Gastrocnemius medialis (tissue), 4 donors: Measurements from ENCODE around the gene MAP3K20. TPM values are rescaled to one million over a fixed set of nuclear protein-coding genes. Genes with fewer than 3 reads are reported as not detected.

Experiments used
- ATAC-seq, 2 donors: fragments of 150-250 bp; one replicate each; pipeline ENCODE4 v1.9.1; 2016
- DNase-seq, 2 donors: peaks; one replicate each; pipeline ENCODE4 v3.0.0-alpha.2; 2019
- H3K27ac ChIP-seq, 4 donors: fragments of 200-600 bp; sonication (generic); 1 replicate in 1 of 4; 2 replicates in 3 of 4; pipeline ENCODE4 v1.5.1; 2016 to 2018; ENCODE audit warnings: mild to moderate bottlenecking in 2 of 4, moderate library complexity in 1 of 4
- H3K27me3 ChIP-seq, 3 donors: fragments of 200-600 bp; sonication (generic) in 2 of 3; 1 replicate in 1 of 3; 2 replicates in 2 of 3; pipeline versions ENCODE4 v1.5.1 to v1.6.0; 2016 to 2019; ENCODE audit warnings: mild to moderate bottlenecking in 1 of 3, moderate library complexity in 1 of 3
- H3K36me3 ChIP-seq, 2 donors: fragments of 200-600 bp; sonication (generic) in 1 of 2; one replicate each; pipeline ENCODE4 v1.5.1; 2017 to 2018
- H3K4me1 ChIP-seq, 2 donors: fragments of 200-600 bp; sonication (generic) in 1 of 2; one replicate each; pipeline ENCODE4 v1.5.1; 2016 to 2017; ENCODE audit warnings: mild to moderate bottlenecking in 2 of 2
- H3K4me3 ChIP-seq, 4 donors: fragments of 200-600 bp; sonication (generic) in 3 of 4; 1 replicate in 1 of 4; 2 replicates in 3 of 4; pipeline ENCODE4 v1.5.1; 2016 to 2019; ENCODE audit warnings: mild to moderate bottlenecking in 2 of 4
- H3K9me3 ChIP-seq, 3 donors: fragments of 200-600 bp; sonication (generic) in 2 of 3; 1 replicate in 1 of 3; 2 replicates in 2 of 3; pipeline ENCODE4 v1.5.1; 2016 to 2019
- POLR2A ChIP-seq, 2 donors: fragments of 450-650 bp; IDR thresholded peaks; one replicate each; pipeline ENCODE4 v1.6.1; 2017; ENCODE audit warnings: antibody characterized with exemption in 2 of 2, mild to moderate bottlenecking in 2 of 2, moderate library complexity in 2 of 2
- in situ Hi-C, 4 donors: fragments of 200-750 bp; cut with MboI; loops; one replicate each; pipeline versions ENCODE4 v1.15.0 to v1.8.0; 2017; ENCODE audit warnings: low sequenced_read_pairs in 4 of 4
- intact Hi-C: fragments of 100-400 bp; cut with DNase I; formaldehyde crosslinking; loops from one replicate; pipeline ENCODE4 v1.15.1; 2023; ENCODE audit warnings: low total_unique reads
- total RNA-seq, 4 donors: library from RNA; depleted of rRNA; stranded (reverse); fragments of >200 nt; gene quantifications; one replicate each; pipeline versions ENCODE4 v1.1.0 to v1.2.3, GENCODE V29; 2016
- TF ChIP-seq, protein P1 (sequence below), 5 experiments: fragments of 450-650 bp in 3 of 5; fragments of 200-600 bp in 2 of 5; sonication (generic) in 2 of 5; IDR thresholded peaks in 4 of 5; conservative IDR thresholded peaks in 1 of 5; 1 replicate in 4 of 5; 2 replicates in 1 of 5; pipeline ENCODE4 v1.5.1; 2016 to 2019; ENCODE audit warnings: antibody characterized with exemption in 5 of 5, mild to moderate bottlenecking in 3 of 5, moderate library complexity in 3 of 5

The MAP3K20 gene
- total RNA-seq, 4 donors from 2014 or later = 225 to 517 (median 280) TPM

- peak overlapping the region; percentile 24 to 65 (median 45) for H3K27ac ChIP-seq
- in situ Hi-C loops (loop anchor here in 1 of 4 donors (25.0 kb wide), 1 partner anchor 968 kb away; no protein-coding TSS in a partner anchor), intact Hi-C loops (no loop called here)
- H3K27me3 ChIP-seq = no peaks in the 10 kb centered on the region
- no peaks in the 10 kb centered on the region for H3K36me3 ChIP-seq
- no peak for DNase-seq
- no peaks in the 10 kb centered on the region for H3K9me3 ChIP-seq
- no peak overlapping the region for H3K4me3 ChIP-seq
- peaks cover 18 to 19% of the 10 kb centered on the region in 2 donors for H3K4me1 ChIP-seq
- TF ChIP-seq POLR2A (IDR thresholded peaks at IDR 0.05) = no peak
- TF ChIP-seq, protein P1, sequence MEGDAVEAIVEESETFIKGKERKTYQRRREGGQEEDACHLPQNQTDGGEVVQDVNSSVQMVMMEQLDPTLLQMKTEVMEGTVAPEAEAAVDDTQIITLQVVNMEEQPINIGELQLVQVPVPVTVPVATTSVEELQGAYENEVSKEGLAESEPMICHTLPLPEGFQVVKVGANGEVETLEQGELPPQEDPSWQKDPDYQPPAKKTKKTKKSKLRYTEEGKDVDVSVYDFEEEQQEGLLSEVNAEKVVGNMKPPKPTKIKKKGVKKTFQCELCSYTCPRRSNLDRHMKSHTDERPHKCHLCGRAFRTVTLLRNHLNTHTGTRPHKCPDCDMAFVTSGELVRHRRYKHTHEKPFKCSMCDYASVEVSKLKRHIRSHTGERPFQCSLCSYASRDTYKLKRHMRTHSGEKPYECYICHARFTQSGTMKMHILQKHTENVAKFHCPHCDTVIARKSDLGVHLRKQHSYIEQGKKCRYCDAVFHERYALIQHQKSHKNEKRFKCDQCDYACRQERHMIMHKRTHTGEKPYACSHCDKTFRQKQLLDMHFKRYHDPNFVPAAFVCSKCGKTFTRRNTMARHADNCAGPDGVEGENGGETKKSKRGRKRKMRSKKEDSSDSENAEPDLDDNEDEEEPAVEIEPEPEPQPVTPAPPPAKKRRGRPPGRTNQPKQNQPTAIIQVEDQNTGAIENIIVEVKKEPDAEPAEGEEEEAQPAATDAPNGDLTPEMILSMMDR (IDR thresholded peaks at IDR 0.05 in 4 of 5, conservative IDR thresholded peaks at IDR 0.05 in 1 of 5) = no peak
- no peak for ATAC-seq
Measured at GRCh38 chr2:173043897-173044519, 31.6 kb upstream of the MAP3K20 start.

GRCh38 chr2:173044686-173045085 is 31.0 kb upstream of the MAP3K20 start:
- no peak for ATAC-seq
- TF ChIP-seq, protein P1 (IDR thresholded peaks at IDR 0.05 in 4 of 5, conservative IDR thresholded peaks at IDR 0.05 in 1 of 5) = no peak
- no peak for TF ChIP-seq POLR2A (IDR thresholded peaks at IDR 0.05)
- Histone ChIP-seq H3K4me3 (no peak overlapping the region), H3K27me3 (no peaks in the 10 kb centered on the region), H3K4me1 (peaks cover 22 to 23% of the 10 kb centered on the region in 2 donors), H3K36me3 (no peaks in the 10 kb centered on the region), H3K9me3 (no peaks in the 10 kb centered on the region), H3K27ac (peak overlapping the region in 2 of 4 donors; percentile 38 to 65)
- DNase-seq = no peak
- in situ Hi-C loops = loop anchor here in 1 of 4 donors (25.0 kb wide), 1 partner anchor 968 kb away; no protein-coding TSS in a partner anchor
- intact Hi-C loops = no loop called here

DNA sequence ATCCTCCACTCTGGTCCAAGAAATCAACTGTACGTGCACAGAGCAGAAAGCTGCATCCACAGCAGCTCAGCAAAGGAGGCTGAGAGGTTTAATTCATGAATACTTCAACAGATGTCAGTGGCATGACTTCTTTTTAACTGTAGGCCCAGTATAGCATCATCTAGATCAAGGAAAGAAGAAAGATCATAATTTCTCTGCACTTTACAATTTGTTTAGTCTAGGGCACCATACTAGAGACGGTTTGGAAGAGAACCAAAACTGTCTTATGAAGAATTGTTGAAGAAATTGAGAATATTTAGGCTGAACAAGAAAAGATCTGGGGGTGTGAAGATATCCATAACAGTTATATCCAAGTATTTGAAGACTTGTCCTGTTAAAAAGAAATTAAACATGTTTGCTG is 30.5 kb upstream of the MAP3K20 start:
- DNase-seq (no peak), ATAC-seq (no peak)
- Histone ChIP-seq H3K4me3 (no peak overlapping the region), H3K9me3 (no peaks in the 10 kb centered on the region), H3K27me3 (no peaks in the 10 kb centered on the region), H3K27ac (no peak overlapping the region), H3K4me1 (peaks cover 26 to 27% of the 10 kb centered on the region in 2 donors), H3K36me3 (no peaks in the 10 kb centered on the region)
- intact Hi-C loops (no loop called here), in situ Hi-C loops (loop anchor here in 1 of 4 donors (25.0 kb wide), 1 partner anchor 967 kb away; no protein-coding TSS in a partner anchor)
- no peak for TF ChIP-seq POLR2A (IDR thresholded peaks at IDR 0.05)
- TF ChIP-seq, protein P1 (IDR thresholded peaks at IDR 0.05 in 4 of 5, conservative IDR thresholded peaks at IDR 0.05 in 1 of 5) = no peak

GRCh38 chr2:173048522-173048896 is 27.1 kb upstream of the MAP3K20 start:
- H3K4me1 ChIP-seq = peaks cover 16 to 24% of the 10 kb centered on the region in 2 donors
- no peaks in the 10 kb centered on the region for H3K36me3 ChIP-seq
- no peaks in the 10 kb centered on the region for H3K27me3 ChIP-seq
- H3K27ac ChIP-seq = peak overlapping the region; percentile 79 to 87 (median 86)
- no peak overlapping the region for H3K4me3 ChIP-seq
- in situ Hi-C loops = loop anchor here in 1 of 4 donors (25.0 kb wide), 1 partner anchor 964 kb away; no protein-coding TSS in a partner anchor
- DNase-seq = no peak
- ATAC-seq = peak in 1 of 2 donors; percentile 2
- intact Hi-C loops = no loop called here
- H3K9me3 ChIP-seq = no peaks in the 10 kb centered on the region
- TF ChIP-seq POLR2A (IDR thresholded peaks at IDR 0.05) = no peak
- TF ChIP-seq, protein P1 (IDR thresholded peaks at IDR 0.05 in 4 of 5, conservative IDR thresholded peaks at IDR 0.05 in 1 of 5) = no peak
